Fibroblast of skin of back (primary cell): ENCODE data around the gene IRAK4.

Source experiments
- DNase-seq: peaks from one replicate; pipeline ENCODE4 v3.0.0-alpha.2; 2013

Gene IRAK4

GRCh38 chr12:43776498-43776897 is 17.7 kb downstream of the IRAK4 start:
- DNase-seq: peak; percentile 11

DNA sequence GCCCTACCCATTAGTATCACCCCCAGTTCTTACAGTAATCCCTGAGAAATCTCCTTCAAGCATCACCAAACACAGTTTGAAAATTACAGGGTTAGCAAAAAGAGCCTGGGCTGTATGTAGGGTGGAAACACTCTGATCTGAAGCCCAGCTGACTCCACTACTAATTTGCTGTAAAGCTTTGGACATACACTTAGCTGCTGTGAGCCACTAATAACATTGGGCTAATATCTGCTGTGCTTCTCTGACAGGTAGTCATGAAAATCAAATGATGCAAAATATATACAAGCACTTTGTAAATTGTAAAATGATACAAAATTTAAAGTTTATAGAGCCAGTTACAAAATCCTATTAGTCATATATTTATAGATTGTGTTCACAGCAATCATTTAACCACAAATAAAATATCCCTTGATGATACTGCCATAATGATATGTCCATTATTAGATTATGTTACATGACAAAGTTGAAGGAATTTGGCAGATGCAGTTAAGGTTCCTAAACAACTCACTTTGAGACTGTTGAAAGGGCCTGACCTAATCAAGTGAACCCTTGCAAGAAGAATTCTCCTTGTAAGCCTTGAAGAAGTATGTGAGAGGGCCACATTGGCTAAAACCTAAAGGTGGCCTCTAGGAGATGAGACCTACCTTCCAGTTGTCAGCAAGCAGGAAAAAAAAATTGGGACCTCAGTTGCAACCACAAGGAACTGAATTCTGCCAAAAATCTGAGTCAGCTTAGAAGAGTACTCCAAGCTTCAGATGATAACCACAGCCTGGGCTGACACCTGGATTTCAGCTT is 28.3 kb downstream of the IRAK4 start:
- DNase-seq: no peak

DNA sequence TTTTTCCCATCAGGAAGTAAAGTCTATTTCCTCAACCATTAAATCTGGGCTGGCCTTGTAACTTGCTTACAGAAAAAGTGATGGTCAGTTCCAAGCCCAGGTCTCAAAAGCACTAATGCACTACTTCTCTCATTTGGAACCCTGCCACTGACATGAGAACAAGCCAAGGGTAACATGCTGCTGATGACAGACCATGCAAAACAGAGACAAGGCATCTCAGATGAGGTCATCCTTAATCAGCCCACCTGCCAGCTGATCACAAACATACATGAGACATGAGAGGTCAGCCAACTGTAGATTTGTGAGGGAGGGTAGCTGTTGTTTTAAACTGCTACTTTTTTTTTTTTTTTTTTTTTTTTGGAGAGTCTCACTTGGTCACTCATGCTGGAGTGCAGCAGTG is 31.2 kb downstream of the IRAK4 start:
- DNase-seq: peak; percentile 34

- DNase-seq: no peak
Measured at GRCh38 chr12:43795716-43796280, 37.0 kb downstream of the IRAK4 start.

- DNase-seq: no peak
Measured at GRCh38 chr12:43797561-43798217, 38.9 kb downstream of the IRAK4 start.

DNA sequence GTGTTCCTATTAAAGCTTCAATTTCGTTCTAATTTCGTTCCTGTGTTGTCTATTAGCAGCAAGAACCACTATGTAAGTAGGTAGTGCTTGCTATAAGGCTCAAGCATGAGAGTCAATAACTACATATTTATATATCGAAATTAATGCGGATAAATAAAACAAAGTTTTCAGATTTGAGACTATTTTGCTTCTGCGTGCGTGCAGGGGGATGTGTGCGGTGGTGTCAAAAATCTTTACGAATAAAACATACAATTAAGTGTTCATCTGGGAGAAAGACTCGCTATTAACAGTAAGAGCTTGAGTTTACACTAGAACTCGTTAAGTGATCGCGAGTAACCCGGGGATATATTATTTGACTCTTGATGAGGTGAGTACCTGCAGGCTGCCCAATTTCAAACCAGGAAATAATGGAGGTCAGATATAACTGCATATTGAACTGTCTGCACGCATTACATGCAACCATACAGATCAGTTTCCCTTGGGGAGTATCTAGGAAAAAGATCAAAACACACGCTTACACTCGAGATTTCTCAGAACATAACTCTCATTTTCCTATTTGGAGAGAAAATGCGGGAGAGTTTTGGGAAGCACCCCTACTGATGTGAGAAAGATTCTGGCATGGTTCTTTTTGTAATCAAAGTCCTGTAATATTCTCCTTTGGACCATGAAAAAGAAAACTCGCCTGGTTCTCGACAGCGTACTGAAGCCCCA is 46.6 kb downstream of the IRAK4 start:
- DNase-seq: peak; percentile 3

DNA sequence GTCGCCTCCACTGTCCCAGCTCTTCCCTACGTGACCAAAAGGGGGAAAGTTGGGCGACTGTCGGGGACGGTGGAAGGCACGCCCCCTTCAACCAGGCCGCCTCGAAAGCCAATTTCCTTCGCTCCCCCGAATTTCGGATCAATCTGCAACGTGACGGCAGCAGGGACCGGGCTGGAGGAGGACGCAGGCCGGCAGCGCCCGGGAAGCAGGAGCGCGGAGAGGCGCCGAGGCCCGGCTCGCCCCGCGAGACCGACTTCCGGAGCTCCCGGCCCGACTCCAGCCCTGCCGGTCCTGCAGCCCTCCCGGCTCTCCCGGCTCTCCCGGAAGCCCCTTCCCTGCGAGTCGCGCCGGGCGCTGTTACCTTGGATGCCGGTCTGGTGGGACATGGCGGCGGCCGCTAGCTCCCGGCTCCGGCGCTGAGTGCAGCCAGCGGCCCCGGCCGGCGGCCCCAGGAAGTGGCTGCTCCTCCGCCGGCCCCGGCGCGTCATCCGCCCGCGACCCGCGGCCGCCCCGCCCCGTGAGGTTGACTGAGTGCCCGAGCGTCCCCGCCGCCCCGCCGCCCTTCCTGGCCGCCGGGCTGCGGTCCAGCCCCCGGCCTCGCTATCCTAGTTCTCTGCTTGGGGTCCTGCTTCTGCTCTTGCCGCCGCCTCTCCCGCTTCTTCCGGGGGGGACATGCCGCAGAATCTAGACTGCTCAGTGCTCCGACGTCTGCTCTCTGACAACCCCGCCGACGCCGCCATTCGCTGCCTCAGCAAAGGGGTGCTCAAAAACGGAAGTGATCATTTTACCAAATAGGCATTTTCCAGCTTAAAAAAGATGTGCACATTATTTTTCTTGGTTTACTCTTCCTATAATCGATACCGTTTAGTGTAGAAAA is 47.3 kb downstream of the IRAK4 start, which contains the start of gene TWF1:
Gene TWF1 (minus strand): TSS at position 458 of the 877 bp plus-strand sequence. CDS start 72 bp downstream, at position 386.
- DNase-seq: peak; percentile 86

DNA sequence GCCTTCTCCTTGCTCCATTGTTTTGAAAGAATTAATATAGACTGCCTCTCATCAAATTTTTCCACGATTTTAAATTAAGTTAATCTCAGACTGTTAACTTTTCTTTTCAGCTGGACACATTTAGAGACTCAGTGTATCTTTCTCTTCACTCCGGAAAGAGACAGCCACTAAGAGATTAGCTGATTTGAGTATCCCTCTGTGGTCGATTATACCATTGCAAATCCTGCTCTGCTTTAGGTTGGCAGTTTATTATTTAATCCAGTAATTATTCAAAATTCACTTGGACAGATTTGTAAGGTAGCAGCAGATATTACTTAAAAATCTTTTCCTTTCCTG is 48.0 kb downstream of the IRAK4 start:
- DNase-seq: peak; percentile 2

- DNase-seq: no peak
Measured at GRCh38 chr12:43807386-43807785, 48.6 kb downstream of the IRAK4 start.

DNA sequence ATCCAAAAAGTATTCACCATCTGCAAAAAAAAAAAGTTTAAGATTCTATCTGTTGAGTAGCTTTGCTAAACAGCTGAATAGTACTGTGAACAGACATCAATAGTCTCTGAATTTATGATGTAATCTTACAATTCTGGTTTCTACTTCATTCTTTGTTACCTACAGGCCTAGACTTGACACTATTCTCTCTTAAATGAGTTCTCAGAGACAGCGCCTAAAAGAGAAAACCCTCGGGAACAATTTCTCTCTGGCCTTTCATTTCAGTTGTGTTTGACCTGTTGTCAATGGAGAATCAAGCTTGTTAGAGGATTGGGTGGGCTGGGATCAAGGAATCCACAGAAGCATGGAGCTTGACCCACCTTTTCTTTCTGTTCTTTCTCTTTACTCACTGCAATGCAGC is 53.3 kb downstream of the IRAK4 start:
- DNase-seq: no peak

GRCh38 chr12:43812926-43813325 is 54.2 kb downstream of the IRAK4 start:
- DNase-seq: peak; percentile 6

GRCh38 chr12:43815416-43815815 is 56.7 kb downstream of the IRAK4 start:
- no peak for DNase-seq

GRCh38 chr12:43816168-43816567 is 57.4 kb downstream of the IRAK4 start:
- DNase-seq: no peak

- no peak for DNase-seq
Measured at GRCh38 chr12:43824207-43824775, 65.5 kb downstream of the IRAK4 start.

DNA sequence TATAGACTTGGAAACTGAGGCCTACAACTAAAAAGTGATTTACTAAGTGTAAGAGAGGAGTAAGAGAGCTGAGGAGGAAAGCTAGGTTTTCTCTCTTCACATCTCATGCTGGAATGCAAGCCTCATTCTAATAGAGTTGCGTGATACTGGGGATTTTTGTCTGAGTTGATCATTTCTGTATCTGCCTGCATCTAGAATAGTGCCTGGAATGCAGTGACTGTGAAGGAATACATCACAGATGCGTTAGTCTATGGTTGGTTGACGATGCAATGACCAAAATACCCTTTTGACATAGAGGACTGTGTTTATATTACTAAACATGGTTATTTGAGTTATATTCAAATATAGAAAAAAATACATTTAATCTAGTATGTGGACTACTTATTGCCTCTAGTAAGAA is 67.9 kb downstream of the IRAK4 start:
- no peak for DNase-seq

GRCh38 chr12:43827093-43827492 is 68.3 kb downstream of the IRAK4 start:
- no peak for DNase-seq

DNA sequence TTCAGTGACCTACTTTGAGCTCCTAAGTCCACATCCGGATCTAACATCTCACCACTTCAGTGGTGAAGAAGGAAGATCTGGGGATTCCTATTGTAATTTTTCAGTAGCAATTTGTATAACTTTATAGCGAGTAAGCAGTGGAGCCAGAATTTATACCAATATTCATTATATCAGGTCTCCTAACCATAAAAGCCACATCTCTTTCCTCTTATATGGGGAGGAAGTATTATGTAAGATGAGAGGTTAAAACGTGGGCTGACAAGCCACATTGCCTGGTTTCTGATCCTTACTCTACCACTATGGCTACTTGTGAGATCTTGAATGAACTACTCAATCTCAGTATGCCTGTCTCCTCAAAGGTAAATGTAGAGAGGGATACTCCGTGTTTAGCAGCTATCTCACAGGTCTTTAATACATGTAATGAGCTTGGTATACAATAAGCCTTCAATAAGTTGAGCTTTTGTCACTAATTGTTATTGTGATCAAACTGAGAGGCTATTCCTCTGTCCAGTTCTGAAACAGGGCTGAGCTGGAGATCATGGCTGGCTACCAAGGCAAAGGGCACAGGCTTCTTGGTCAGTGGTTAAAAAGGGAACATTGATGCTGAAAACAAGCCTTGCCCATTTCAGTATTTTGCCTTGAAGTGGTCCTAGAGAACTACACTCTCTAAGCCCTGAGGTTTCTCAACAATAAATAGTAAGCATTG is 73.9 kb downstream of the IRAK4 start:
- no peak for DNase-seq

DNA sequence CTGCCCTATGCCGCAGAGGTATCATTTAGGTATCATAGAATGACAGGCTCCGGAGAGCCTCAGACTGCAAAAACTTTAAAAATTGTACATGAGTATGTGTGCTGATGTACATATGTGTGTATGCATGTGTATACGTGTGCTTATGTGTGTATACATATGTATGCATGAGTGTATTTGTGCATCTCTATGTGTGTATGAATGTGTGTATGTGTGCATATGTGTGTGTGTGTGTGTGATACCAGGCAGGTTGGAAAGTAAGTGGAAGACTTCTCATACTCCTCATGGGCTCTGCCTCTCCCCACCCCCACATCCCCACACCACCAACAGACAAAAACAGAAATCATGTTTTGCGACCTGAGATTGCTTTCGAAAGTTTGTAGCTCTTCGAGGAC is 76.5 kb downstream of the IRAK4 start:
- no peak for DNase-seq

GRCh38 chr12:43835656-43836474 is 77.1 kb downstream of the IRAK4 start, which contains the start of gene TMEM117:
Gene TMEM117, plus strand, starts transcription at chr12:43836081.
- peak; percentile 66 for DNase-seq

DNA sequence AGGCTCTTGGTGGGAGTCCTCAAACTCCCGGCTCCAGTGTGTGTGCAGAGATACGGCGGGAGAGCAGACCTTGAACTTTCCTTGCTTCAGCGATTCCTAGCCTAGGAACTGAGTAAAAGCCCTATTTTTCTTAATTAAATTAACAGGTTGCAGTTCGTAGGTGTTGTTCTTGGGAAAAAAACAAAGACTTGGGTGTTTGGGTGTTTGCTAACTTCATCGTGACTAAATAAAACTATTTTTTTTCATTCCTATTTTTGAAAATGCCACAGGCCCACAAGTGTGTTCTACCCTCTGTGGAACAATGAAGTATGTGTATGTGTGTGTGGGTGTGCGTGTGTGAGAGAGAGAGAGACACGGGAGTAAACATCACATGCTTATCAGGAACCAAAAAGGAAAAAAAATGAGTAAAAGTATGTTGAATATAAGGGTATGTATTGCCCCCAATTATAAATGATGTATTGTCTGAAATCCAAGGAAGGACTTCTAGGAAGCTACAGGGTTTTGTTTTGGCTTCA is 77.8 kb downstream of the IRAK4 start:
- peak; percentile 22 for DNase-seq
